Measurements from ENCODE around the gene PCBP2. TPM values are rescaled to one million over a fixed set of nuclear protein-coding genes. Genes with fewer than 3 reads are reported as not detected.

The PCBP2 gene
- total and polyA plus RNA-seq, 2 experiments from 2014 or later, result 132 to 389 TPM

GRCh38 chr12:53506450-53506785, 54.5 kb downstream of the PCBP2 start:
- Histone ChIP-seq H3K27ac (no peak overlapping the region), H2AFZ (no peak overlapping the region), H3K27me3 (no peaks in the 10 kb centered on the region), H3K4me1 (ENCODE audit: insufficient read depth) (peaks cover 12% of the 10 kb centered on the region), H3K4me2 (no peak overlapping the region), H3K9me2 (replicated peaks; ENCODE audit: insufficient read depth) (no peaks in the 10 kb centered on the region), H4K20me1 (ENCODE audit: insufficient read depth, poor library complexity, severe bottlenecking) (no peaks in the 10 kb centered on the region), H3K79me2 (peaks cover 21% of the 10 kb centered on the region), H3K36me3 (replicated peaks; ENCODE audit: insufficient read depth, low read depth) (no peaks in the 10 kb centered on the region), H3K9me3 (ENCODE audit: low read depth) (no peaks in the 10 kb centered on the region), H3K4me3 (no peak overlapping the region)
- DNase-seq (ENCODE audit: low spot score), result no peak
- TF ChIP-seq EZH2phosphoT487 (IDR thresholded peaks at IDR 0.05; ENCODE audit: low read depth, severe bottlenecking, unreplicated experiment), result no peak
- WGBS (ENCODE audit: low lambda C conversion rate, missing lambda C conversion rate), result 63% methylated on average over 2 of the region's 2 CpGs

DNA sequence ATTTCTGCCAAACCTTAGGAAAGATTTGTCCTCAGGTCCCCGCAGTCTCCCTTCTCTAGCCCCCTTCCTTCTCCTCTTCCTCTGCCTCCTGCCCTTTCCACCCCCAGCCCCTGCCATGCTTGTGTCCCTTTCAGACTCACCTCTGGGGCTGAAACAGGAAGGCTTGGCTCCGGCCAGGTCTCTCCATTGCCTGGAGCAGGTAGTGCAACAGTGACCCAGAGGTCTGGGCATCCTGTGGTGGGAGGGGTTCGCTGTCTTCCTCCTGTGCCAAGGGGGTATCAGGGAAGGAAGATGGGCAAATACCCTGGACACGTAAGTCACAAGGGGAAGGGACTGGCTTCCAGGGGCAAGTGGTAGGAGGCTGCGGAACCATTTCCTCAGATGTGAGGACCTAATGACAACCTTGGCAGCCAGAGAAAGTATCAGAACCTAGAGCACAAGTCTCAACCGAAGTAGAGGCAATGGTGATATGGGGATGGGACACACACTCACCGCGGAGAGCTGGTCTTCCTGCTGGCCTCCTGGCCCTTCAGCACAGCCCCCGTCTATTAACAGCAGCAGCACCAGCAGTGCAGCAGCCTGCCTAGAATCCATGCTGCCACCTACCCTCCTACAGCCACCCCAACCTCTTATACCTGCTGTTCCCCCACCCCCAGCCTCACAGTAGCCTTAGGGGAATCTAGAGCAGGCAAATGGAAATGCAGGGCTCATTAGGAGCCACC, 55.1 kb downstream of the PCBP2 start, which contains the start of gene NPFF:
NPFF (minus strand) TSS at position 604 of the 722 bp plus-strand sequence; CDS start at position 594, 10 bp downstream.
- Histone ChIP-seq H2AFZ (no peak within 1 kb of the TSS), H3K36me3 (replicated peaks; ENCODE audit: insufficient read depth, low read depth) (no peaks in the 10 kb centered on the region), H3K79me2 (peaks cover 17% of the 10 kb centered on the region), H3K27ac (no peak within 1 kb of the TSS), H3K9me2 (replicated peaks; ENCODE audit: insufficient read depth) (no peaks in the 10 kb centered on the region), H3K4me2 (no peak within 1 kb of the TSS), H3K4me3 (no peak within 1 kb of the TSS), H3K27me3 (no peaks in the 10 kb centered on the region), H3K4me1 (ENCODE audit: insufficient read depth) (peaks cover 6% of the 10 kb centered on the region), H4K20me1 (ENCODE audit: insufficient read depth, poor library complexity, severe bottlenecking) (no peaks in the 10 kb centered on the region), H3K9me3 (ENCODE audit: low read depth) (no peaks in the 10 kb centered on the region)
- 92% methylated on average over 9 of the region's 9 CpGs for WGBS (ENCODE audit: low lambda C conversion rate, missing lambda C conversion rate)
- no peak for DNase-seq (ENCODE audit: low spot score)
- TF ChIP-seq EZH2phosphoT487 (IDR thresholded peaks at IDR 0.05; ENCODE audit: low read depth, severe bottlenecking, unreplicated experiment) (no peak), EZH2 (IDR thresholded peaks at IDR 0.05; ENCODE audit: borderline replicate concordance) (no peak)
- TF ChIP-seq, protein P1, sequence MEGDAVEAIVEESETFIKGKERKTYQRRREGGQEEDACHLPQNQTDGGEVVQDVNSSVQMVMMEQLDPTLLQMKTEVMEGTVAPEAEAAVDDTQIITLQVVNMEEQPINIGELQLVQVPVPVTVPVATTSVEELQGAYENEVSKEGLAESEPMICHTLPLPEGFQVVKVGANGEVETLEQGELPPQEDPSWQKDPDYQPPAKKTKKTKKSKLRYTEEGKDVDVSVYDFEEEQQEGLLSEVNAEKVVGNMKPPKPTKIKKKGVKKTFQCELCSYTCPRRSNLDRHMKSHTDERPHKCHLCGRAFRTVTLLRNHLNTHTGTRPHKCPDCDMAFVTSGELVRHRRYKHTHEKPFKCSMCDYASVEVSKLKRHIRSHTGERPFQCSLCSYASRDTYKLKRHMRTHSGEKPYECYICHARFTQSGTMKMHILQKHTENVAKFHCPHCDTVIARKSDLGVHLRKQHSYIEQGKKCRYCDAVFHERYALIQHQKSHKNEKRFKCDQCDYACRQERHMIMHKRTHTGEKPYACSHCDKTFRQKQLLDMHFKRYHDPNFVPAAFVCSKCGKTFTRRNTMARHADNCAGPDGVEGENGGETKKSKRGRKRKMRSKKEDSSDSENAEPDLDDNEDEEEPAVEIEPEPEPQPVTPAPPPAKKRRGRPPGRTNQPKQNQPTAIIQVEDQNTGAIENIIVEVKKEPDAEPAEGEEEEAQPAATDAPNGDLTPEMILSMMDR (IDR thresholded peaks at IDR 0.05; ENCODE audit: poor library complexity), result no peak

DNA sequence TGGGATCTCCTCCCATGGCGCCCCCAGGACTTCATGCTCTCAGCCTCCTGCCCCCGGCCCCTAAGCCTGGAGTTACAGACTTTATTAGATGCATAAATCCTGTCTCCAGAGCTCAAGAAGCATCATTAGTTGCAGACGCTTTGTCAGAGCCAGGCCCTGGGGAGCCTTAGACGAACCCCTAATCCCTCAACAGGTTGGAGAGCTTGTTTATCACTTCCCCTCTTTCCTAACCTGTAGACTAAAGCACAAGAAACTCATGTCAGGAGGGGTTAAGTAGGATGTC, 55.6 kb downstream of the PCBP2 start:
- H3K9me3 ChIP-seq (ENCODE audit: low read depth), result no peaks in the 10 kb centered on the region
- WGBS (ENCODE audit: low lambda C conversion rate, missing lambda C conversion rate), result 79% methylated on average over 4 of the region's 4 CpGs

GRCh38 chr12:53508534-53509170, 56.8 kb downstream of the PCBP2 start:
- H2AFZ ChIP-seq, result no peak overlapping the region

More for the DNA sequence above, 55.6 kb downstream of the PCBP2 start:
- Histone ChIP-seq H3K27ac (no peak overlapping the region), H3K4me1 (ENCODE audit: insufficient read depth) (peaks cover under 1% of the 10 kb centered on the region), H3K9me2 (replicated peaks; ENCODE audit: insufficient read depth) (no peaks in the 10 kb centered on the region), H3K36me3 (replicated peaks; ENCODE audit: insufficient read depth, low read depth) (no peaks in the 10 kb centered on the region), H3K27me3 (no peaks in the 10 kb centered on the region), H3K4me2 (no peak overlapping the region), H3K79me2 (peaks cover 12% of the 10 kb centered on the region), H2AFZ (no peak overlapping the region), H4K20me1 (ENCODE audit: insufficient read depth, poor library complexity, severe bottlenecking) (no peaks in the 10 kb centered on the region), H3K4me3 (no peak overlapping the region)
- no peak for DNase-seq (ENCODE audit: low spot score)
- TF ChIP-seq EZH2phosphoT487 (IDR thresholded peaks at IDR 0.05; ENCODE audit: low read depth, severe bottlenecking, unreplicated experiment) (no peak), EZH2 (IDR thresholded peaks at IDR 0.05; ENCODE audit: borderline replicate concordance) (no peak)
- TF ChIP-seq, protein P1 (IDR thresholded peaks at IDR 0.05; ENCODE audit: poor library complexity), result no peak

More at GRCh38 chr12:53508534-53509170, 56.8 kb downstream of the PCBP2 start:
- Histone ChIP-seq H3K9me3 (ENCODE audit: low read depth) (no peaks in the 10 kb centered on the region), H3K27ac (no peak overlapping the region), H3K27me3 (no peaks in the 10 kb centered on the region), H3K4me3 (no peak overlapping the region), H3K9me2 (replicated peaks; ENCODE audit: insufficient read depth) (no peaks in the 10 kb centered on the region), H3K4me2 (no peak overlapping the region), H3K4me1 (ENCODE audit: insufficient read depth) (no peaks in the 10 kb centered on the region), H3K36me3 (replicated peaks; ENCODE audit: insufficient read depth, low read depth) (no peaks in the 10 kb centered on the region), H3K79me2 (peaks cover under 1% of the 10 kb centered on the region), H4K20me1 (ENCODE audit: insufficient read depth, poor library complexity, severe bottlenecking) (no peaks in the 10 kb centered on the region)
- TF ChIP-seq EZH2 (IDR thresholded peaks at IDR 0.05; ENCODE audit: borderline replicate concordance) (no peak), EZH2phosphoT487 (IDR thresholded peaks at IDR 0.05; ENCODE audit: low read depth, severe bottlenecking, unreplicated experiment) (no peak)
- TF ChIP-seq, protein P1 (IDR thresholded peaks at IDR 0.05; ENCODE audit: poor library complexity), result peak; percentile 97
- WGBS (ENCODE audit: low lambda C conversion rate, missing lambda C conversion rate), result 40% methylated on average over 7 of the region's 7 CpGs
- peak; percentile 90 for DNase-seq (ENCODE audit: low spot score)

All from hepatocyte (in vitro differentiated cells).